ENCODE data around the gene ABCA2.

DNA sequence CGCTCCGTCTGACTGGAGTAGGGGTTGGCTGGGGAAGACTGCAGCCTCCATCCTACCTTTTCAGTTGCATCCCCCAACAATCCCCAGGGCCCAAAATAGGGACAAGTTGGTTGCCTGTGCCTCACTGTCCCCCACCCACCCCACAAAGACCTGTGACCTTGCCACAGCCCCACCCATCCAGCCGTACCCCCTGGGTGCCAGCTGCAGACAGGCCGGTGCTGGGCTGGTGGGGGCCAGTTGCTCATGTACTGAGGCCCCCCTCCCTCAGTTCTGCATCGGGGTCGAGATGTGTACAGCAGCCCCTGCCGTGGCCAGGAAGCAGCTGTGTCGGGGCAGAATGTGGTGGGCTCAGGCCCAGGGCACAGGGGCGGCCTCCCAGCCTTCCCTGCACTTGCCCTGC is 44.9 kb downstream of the ABCA2 start:
- TF ChIP-seq CTCF (IDR thresholded peaks at IDR 0.05) (no peak), POLR2A (IDR thresholded peaks at IDR 0.05) (no peak)
